Measurements from ENCODE around the gene THSD8. TPM values are rescaled to one million over a fixed set of nuclear protein-coding genes. Genes with fewer than 3 reads are reported as not detected.
"Not testable (repeated sequence)": the region's sequence is repeated elsewhere in the genome, so short reads cannot be mapped to it uniquely, and the experiment has no call there.

The THSD8 gene
- total and polyA plus RNA-seq, 5 donors, result 2.2 to 3.6 (median 2.8) TPM

DNA sequence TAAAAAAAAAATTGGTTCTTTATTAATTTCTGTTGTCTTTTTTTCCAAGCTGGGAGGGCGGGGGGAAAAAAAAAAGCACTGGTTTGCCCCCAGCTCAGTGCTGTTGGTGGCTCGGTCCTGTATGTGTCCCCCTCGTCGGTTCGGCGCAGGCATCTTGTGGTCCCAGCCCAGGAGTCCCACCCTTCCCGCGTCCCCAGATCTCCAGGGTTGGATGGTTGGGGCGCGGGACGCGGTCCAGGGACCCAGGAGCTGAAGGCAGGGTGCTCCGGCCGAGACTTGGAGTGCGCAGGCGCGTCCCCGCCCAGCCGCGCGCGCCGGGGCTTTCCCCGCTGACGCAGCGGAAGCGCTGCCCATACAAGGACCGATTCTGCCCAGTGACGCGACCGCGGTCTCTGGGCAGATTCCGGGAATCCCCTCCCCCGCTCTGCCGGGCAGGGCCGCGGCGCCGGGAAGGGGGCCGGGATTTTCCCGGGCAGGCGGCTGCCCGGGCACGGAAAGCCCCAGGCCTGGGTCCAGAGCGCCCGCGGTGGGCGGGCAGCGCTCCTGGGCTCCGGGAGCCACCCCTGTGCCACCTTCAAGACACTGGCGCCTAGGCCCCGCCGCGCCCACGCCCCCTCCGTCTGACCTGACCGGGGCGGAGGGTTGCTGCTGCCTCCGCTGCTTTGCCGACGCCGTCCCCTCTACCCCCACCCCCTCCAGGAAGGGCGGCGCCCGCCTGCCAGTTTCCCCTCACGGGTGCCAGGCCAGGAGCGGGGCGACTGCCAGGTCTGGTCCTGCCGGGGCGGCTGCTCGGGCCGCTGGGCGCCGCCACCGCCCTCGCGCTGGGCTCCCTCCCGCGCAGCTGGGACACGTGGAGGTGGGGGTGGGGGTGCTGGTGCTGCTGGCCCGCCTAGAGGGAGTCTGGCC lies 8.3 kb upstream of the THSD8 start:
- Histone ChIP-seq H3K27me3 (ENCODE audit: control insufficient read depth, insufficient read depth) (no peaks in the 10 kb centered on the region), H3K27ac (ENCODE audit: low read length) (peak overlapping the region; percentile 94), H3K4me3 (ENCODE audit: low read length) (peak overlapping the region; percentile 82), H3K9me3 (ENCODE audit: control insufficient read depth, low read length) (no peaks in the 10 kb centered on the region), H3K4me1 (ENCODE audit: control insufficient read depth, insufficient read depth, low read length) (no peaks in the 10 kb centered on the region)
- peak; percentile 93 to 97 (median 97) for DNase-seq
- WGBS, result under 1% methylated on average over 81 of the region's 81 CpGs
- intact Hi-C loops (cut with DNase I), result loop anchor here in 1 of 4 donors (2.0 kb wide), 1 partner anchor 15 kb away; no protein-coding TSS in a partner anchor
- ATAC-seq, result peak; percentile 45 to 48

DNA sequence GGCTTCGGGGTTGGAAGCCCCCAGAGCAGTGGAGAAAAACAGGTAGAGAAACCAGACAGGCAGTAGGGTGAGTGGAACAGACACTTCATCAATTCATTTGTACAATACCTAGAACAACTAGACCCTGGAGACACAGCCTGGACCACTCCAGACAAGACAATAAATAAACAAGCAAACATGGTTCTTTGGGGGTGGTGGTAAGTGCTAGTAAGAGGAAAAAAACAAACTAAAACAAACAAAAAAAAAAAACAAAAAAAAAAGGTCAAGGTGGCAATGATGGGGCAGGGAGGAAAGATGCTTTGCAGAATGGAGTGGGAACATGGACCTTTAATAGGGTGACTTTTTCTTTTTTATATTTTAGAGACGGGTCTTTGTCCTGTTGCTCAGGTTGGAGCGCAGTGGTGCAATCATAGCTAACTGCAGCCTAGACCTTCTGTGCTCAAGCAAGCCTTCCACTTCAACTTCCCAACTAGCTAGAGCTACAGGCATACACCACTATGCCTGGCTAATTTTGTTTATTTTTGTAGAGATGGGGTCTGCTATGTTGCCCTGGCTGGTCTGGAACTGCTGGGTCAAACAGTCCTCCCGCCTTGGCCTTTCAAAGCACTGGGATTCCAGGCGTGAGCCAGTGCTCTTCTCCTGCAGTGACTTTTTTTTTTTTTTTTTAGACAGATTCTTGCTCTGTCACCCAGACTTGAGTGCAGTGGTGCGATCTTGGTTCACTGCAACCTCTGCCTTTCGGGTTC lies 7.5 kb upstream of the THSD8 start:
- intact Hi-C loops (cut with DNase I), result loop anchor here in 1 of 4 donors (2.0 kb wide), 1 partner anchor 16 kb away; no protein-coding TSS in a partner anchor
- peak overlapping the region; percentile 93 for H3K27ac ChIP-seq (ENCODE audit: low read length)
- WGBS, result 71% methylated on average over 7 of the region's 7 CpGs
- H3K9me3 ChIP-seq (ENCODE audit: control insufficient read depth, low read length), result no peaks in the 10 kb centered on the region
- H3K4me3 ChIP-seq (ENCODE audit: low read length), result peak overlapping the region; percentile 82
- no peaks in the 10 kb centered on the region for H3K27me3 ChIP-seq (ENCODE audit: control insufficient read depth, insufficient read depth)
- no peaks in the 10 kb centered on the region for H3K4me1 ChIP-seq (ENCODE audit: control insufficient read depth, insufficient read depth, low read length)
- no peak for ATAC-seq
- DNase-seq, result peak in 1 of 3 donors; percentile 42

DNA sequence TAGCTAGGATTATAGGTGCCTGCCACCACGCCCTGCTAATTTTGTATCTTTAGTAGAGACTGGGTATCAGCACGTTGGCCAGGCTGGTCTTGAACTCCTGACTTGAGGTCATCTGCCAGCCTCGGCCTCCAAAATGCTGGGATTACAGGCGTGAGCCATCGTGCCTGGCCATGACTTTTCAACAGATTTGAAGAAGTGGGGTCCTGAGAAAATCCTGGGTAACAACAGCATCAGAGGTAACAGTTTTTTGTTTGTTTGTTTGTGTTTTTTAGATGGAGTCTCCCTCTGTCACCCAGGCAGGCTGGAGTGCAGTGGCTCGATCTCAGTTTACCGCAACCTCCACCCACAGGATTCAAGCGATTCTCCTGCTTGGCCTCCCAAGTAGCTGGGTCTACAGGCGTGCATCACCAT lies 6.9 kb upstream of the THSD8 start:
- Histone ChIP-seq H3K9me3 (ENCODE audit: control insufficient read depth, low read length) (no peaks in the 10 kb centered on the region), H3K27ac (ENCODE audit: low read length) (no peak overlapping the region), H3K4me1 (ENCODE audit: control insufficient read depth, insufficient read depth, low read length) (no peaks in the 10 kb centered on the region), H3K27me3 (ENCODE audit: control insufficient read depth, insufficient read depth) (no peaks in the 10 kb centered on the region), H3K4me3 (ENCODE audit: low read length) (no peak overlapping the region)
- WGBS, result 92% methylated on average over 9 of the region's 9 CpGs
- intact Hi-C loops (cut with DNase I), result loop anchor here in 1 of 4 donors (2.0 kb wide), 1 partner anchor 16 kb away; no protein-coding TSS in a partner anchor
- ATAC-seq (no peak), DNase-seq (peak in 2 of 3 donors; percentile 28 to 45)

- peak; percentile 10 for ATAC-seq
- Histone ChIP-seq H3K4me1 (ENCODE audit: control insufficient read depth, insufficient read depth, low read length) (peaks cover 5% of the 10 kb centered on the region), H3K4me3 (ENCODE audit: low read length) (no peak overlapping the region), H3K27me3 (ENCODE audit: control insufficient read depth, insufficient read depth) (no peaks in the 10 kb centered on the region), H3K27ac (ENCODE audit: low read length) (peak overlapping the region; percentile 13), H3K9me3 (ENCODE audit: control insufficient read depth, low read length) (no peaks in the 10 kb centered on the region)
- intact Hi-C loops (cut with DNase I), result loop anchor here in 1 of 4 donors (2.0 kb wide), 1 partner anchor 20 kb away; no protein-coding TSS in a partner anchor
- WGBS, result 10% methylated on average over 18 of the region's 18 CpGs
- peak; percentile 79 to 85 (median 82) for DNase-seq
Measured at GRCh38 chr19:12796146-12797071, 5.5 kb upstream of the THSD8 start.

GRCh38 chr19:12797141-12797587 lies 4.7 kb upstream of the THSD8 start:
- 94% methylated on average over 6 of the region's 6 CpGs for WGBS
- intact Hi-C loops (cut with DNase I), result loop anchor here in 1 of 4 donors (2.0 kb wide), 1 partner anchor 20 kb away; no protein-coding TSS in a partner anchor

DNA sequence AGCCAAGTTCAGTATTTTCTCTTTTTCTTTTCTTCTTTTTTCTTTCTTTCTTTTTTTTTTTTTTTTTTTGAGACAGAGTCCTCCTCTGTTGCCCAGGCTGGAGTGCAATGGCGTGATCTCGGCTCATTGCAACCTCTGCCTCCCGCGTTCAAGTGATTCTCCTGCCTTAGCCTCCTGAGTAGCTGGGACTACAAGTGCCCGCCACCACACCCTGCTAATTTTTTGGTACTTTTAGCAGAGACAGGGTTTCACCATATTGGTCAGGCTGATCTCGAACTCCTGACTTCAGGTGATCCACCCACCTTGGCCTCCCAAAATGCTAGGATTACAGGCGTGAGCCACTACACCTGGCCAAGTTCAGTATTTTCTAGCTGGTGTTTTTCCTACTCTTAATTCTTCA lies 4.3 kb upstream of the THSD8 start:
- DNase-seq; H3K4me1 ChIP-seq (ENCODE audit: control insufficient read depth, insufficient read depth, low read length); ATAC-seq; H3K27me3 ChIP-seq (ENCODE audit: control insufficient read depth, insufficient read depth); H3K9me3 ChIP-seq (ENCODE audit: control insufficient read depth, low read length); H3K27ac ChIP-seq (ENCODE audit: low read length); H3K4me3 ChIP-seq (ENCODE audit: low read length): not testable (repeated sequence)
- WGBS, result 95% methylated on average over 7 of the region's 7 CpGs
- intact Hi-C loops (cut with DNase I), result loop anchor here in 1 of 4 donors (2.0 kb wide), 1 partner anchor 21 kb away; no protein-coding TSS in a partner anchor

More at GRCh38 chr19:12797141-12797587, 4.7 kb upstream of the THSD8 start:
- peaks cover 5% of the 10 kb centered on the region for H3K4me1 ChIP-seq (ENCODE audit: control insufficient read depth, insufficient read depth, low read length)
- no peak overlapping the region for H3K4me3 ChIP-seq (ENCODE audit: low read length)
- no peak for ATAC-seq
- no peaks in the 10 kb centered on the region for H3K27me3 ChIP-seq (ENCODE audit: control insufficient read depth, insufficient read depth)
- peak in 1 of 3 donors; percentile 7 for DNase-seq
- H3K27ac ChIP-seq (ENCODE audit: low read length), result no peak overlapping the region
- no peaks in the 10 kb centered on the region for H3K9me3 ChIP-seq (ENCODE audit: control insufficient read depth, low read length)

GRCh38 chr19:12799742-12800465 lies 2.0 kb upstream of the THSD8 start:
- Histone ChIP-seq H3K4me3 (ENCODE audit: low read length) (no peak overlapping the region), H3K27me3 (ENCODE audit: control insufficient read depth, insufficient read depth) (no peaks in the 10 kb centered on the region), H3K4me1 (ENCODE audit: control insufficient read depth, insufficient read depth, low read length) (peaks cover 5% of the 10 kb centered on the region), H3K9me3 (ENCODE audit: control insufficient read depth, low read length) (no peaks in the 10 kb centered on the region), H3K27ac (ENCODE audit: low read length) (no peak overlapping the region)
- DNase-seq (peak in 1 of 3 donors; percentile 40), ATAC-seq (no peak)
- WGBS, result 86% methylated on average over 18 of the region's 18 CpGs
- intact Hi-C loops (cut with DNase I), result loop anchor here in 3 of 4 donors (5.0 kb wide), 1 partner anchor 33 kb away; no protein-coding TSS in a partner anchor

GRCh38 chr19:12800466-12800770 lies 1.5 kb upstream of the THSD8 start:
- no peak for ATAC-seq
- intact Hi-C loops (cut with DNase I), result loop anchor here in 3 of 4 donors (5.0 kb wide), 1 partner anchor 33 kb away; no protein-coding TSS in a partner anchor
- no peak for DNase-seq
- 79% methylated on average over 1 of the region's 1 CpG for WGBS
- H3K9me3 ChIP-seq (ENCODE audit: control insufficient read depth, low read length), result no peaks in the 10 kb centered on the region
- H3K4me3 ChIP-seq (ENCODE audit: low read length), result no peak overlapping the region
- H3K4me1 ChIP-seq (ENCODE audit: control insufficient read depth, insufficient read depth, low read length), result peaks cover 5% of the 10 kb centered on the region
- no peak overlapping the region for H3K27ac ChIP-seq (ENCODE audit: low read length)
- H3K27me3 ChIP-seq (ENCODE audit: control insufficient read depth, insufficient read depth), result no peaks in the 10 kb centered on the region

GRCh38 chr19:12800923-12801465 lies 875 bp upstream of the THSD8 start:
- peak overlapping the region; percentile 69 for H3K4me3 ChIP-seq (ENCODE audit: low read length)
- H3K27me3 ChIP-seq (ENCODE audit: control insufficient read depth, insufficient read depth), result no peaks in the 10 kb centered on the region
- peak in 2 of 3 donors; percentile 64 to 74 for DNase-seq
- peaks cover 5% of the 10 kb centered on the region for H3K4me1 ChIP-seq (ENCODE audit: control insufficient read depth, insufficient read depth, low read length)
- intact Hi-C loops (cut with DNase I), result loop anchor here in 3 of 4 donors (5.0 kb wide), 1 partner anchor 34 kb away; no protein-coding TSS in a partner anchor
- ATAC-seq, result peak; percentile 37 to 41
- H3K27ac ChIP-seq (ENCODE audit: low read length), result peak overlapping the region; percentile 67
- no peaks in the 10 kb centered on the region for H3K9me3 ChIP-seq (ENCODE audit: control insufficient read depth, low read length)
- 9% methylated on average over 38 of the region's 38 CpGs for WGBS

All from right cardiac atrium (tissue), 5 donors.